OCI-LY3 (cell line): ENCODE results near the gene DTNA.

Experiments used
- H2AFZ ChIP-seq: fragments of 200-600, 300-600 bp; shearing (Covaris generic); 2 replicates; pipeline ENCODE4 v1.6.0; 2014; ENCODE audit warnings: antibody characterized with exemption, low read depth, low read length
- H3K27ac ChIP-seq: fragments of 200-600, 300-600 bp; sonication (generic); 2 replicates; pipeline ENCODE4 v1.5.1; 2014; ENCODE audit warnings: mild to moderate bottlenecking, low read length, moderate library complexity, mixed read lengths
- H3K27me3 ChIP-seq: fragments of 200-600, 300-600 bp; sonication (generic); 2 replicates; pipeline ENCODE4 v1.6.1; 2014; ENCODE audit warnings: low read depth, low read length, mixed read lengths
- H3K36me3 ChIP-seq: fragments of 200-600, 300-600 bp; sonication (generic); replicated peaks from 2 replicates; pipeline ENCODE3; 2014; ENCODE audit warnings: low read depth, low read length, mixed read lengths
- H3K4me1 ChIP-seq: fragments of 300-600, 200-600 bp; sonication (generic); 2 replicates; pipeline ENCODE4 v1.6.1; 2014; ENCODE audit warnings: low read length, mixed read lengths
- H3K4me2 ChIP-seq: fragments of 200-600, 300-600 bp; sonication (generic); 2 replicates; pipeline ENCODE4 v1.6.1; 2014; ENCODE audit warnings: low read length, mixed read lengths
- H3K4me3 ChIP-seq: fragments of 300-600, 200-600 bp; sonication (generic); 2 replicates; pipeline ENCODE4 v1.5.1; 2014; ENCODE audit warnings: antibody characterized with exemption, mild to moderate bottlenecking, low read length, moderate library complexity
- H3K79me2 ChIP-seq: fragments of 300-600, 200-600 bp; shearing (Covaris generic); 2 replicates; pipeline ENCODE4 v1.6.1; 2014; ENCODE audit warnings: mild to moderate bottlenecking, low read length, mixed read lengths
- H3K9ac ChIP-seq: fragments of 300-600, 200-600 bp; shearing (Covaris generic); 2 replicates; pipeline ENCODE4 v1.6.0; 2014; ENCODE audit warnings: mild to moderate bottlenecking, low read length, moderate library complexity
- H3K9me3 ChIP-seq: fragments of 200-600, 300-600 bp; shearing (Covaris generic); 2 replicates; pipeline ENCODE4 v1.6.1; 2014; ENCODE audit warnings: low read length, mixed read lengths; ENCODE audit not compliant: insufficient read depth
- H4K20me1 ChIP-seq: fragments of 200-600, 300-600 bp; sonication (generic); 2 replicates; pipeline ENCODE4 v1.6.1; 2016; ENCODE audit warnings: low read length, mixed read lengths; ENCODE audit not compliant: insufficient read depth
- EZH2phosphoT487 ChIP-seq: fragments of 200-600 bp; shearing (Covaris generic); IDR thresholded peaks from 2 replicates; pipeline ENCODE4 v1.6.1; 2018; ENCODE audit warnings: antibody characterized with exemption, mixed run types, low read depth
- TF ChIP-seq, protein P1 (sequence below): fragments of 200-600, 300-600 bp; sonication (generic); IDR thresholded peaks from 2 replicates; pipeline ENCODE4 v1.5.1; 2014; ENCODE audit warnings: antibody characterized with exemption, low read length, low read depth

Gene DTNA

DNA sequence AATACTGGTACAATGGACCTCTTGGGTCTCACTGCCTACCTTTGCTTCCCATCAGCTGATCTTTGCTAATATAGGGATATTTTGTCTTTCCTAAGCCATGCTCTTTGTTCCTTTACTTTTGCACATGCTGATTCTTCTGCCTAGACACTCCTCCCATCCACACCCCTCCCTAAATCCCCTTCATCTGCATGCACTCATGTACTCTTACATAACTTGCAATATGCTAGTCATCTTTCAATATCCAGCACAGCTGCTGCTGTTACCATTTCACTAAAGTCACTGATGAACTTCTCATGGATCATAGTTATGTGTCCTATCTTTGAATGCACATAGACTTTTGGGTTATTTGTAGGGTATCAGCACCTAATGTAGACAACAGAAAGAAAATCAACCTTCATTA, 18.5 kb upstream of the DTNA start:
- no peaks in the 10 kb centered on the region for H3K36me3 ChIP-seq
- no peaks in the 10 kb centered on the region for H3K79me2 ChIP-seq
- H4K20me1 ChIP-seq = no peaks in the 10 kb centered on the region
- H3K9me3 ChIP-seq = no peaks in the 10 kb centered on the region
- H3K4me2 ChIP-seq = no peak overlapping the region
- H3K4me3 ChIP-seq = no peak overlapping the region
- H2AFZ ChIP-seq = no peak overlapping the region
- no peak overlapping the region for H3K27ac ChIP-seq
- H3K27me3 ChIP-seq = no peaks in the 10 kb centered on the region
- no peaks in the 10 kb centered on the region for H3K4me1 ChIP-seq
- TF ChIP-seq EZH2phosphoT487 = no peak
- TF ChIP-seq, protein P1, sequence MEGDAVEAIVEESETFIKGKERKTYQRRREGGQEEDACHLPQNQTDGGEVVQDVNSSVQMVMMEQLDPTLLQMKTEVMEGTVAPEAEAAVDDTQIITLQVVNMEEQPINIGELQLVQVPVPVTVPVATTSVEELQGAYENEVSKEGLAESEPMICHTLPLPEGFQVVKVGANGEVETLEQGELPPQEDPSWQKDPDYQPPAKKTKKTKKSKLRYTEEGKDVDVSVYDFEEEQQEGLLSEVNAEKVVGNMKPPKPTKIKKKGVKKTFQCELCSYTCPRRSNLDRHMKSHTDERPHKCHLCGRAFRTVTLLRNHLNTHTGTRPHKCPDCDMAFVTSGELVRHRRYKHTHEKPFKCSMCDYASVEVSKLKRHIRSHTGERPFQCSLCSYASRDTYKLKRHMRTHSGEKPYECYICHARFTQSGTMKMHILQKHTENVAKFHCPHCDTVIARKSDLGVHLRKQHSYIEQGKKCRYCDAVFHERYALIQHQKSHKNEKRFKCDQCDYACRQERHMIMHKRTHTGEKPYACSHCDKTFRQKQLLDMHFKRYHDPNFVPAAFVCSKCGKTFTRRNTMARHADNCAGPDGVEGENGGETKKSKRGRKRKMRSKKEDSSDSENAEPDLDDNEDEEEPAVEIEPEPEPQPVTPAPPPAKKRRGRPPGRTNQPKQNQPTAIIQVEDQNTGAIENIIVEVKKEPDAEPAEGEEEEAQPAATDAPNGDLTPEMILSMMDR = no peak
- no peak overlapping the region for H3K9ac ChIP-seq

GRCh38 chr18:34694591-34695165, 15.4 kb upstream of the DTNA start:
- Histone ChIP-seq H3K4me3 (no peak overlapping the region), H3K79me2 (no peaks in the 10 kb centered on the region), H3K9ac (no peak overlapping the region), H3K4me2 (no peak overlapping the region), H3K9me3 (no peaks in the 10 kb centered on the region), H3K36me3 (no peaks in the 10 kb centered on the region), H3K27ac (no peak overlapping the region), H2AFZ (no peak overlapping the region), H3K4me1 (no peaks in the 10 kb centered on the region), H4K20me1 (no peaks in the 10 kb centered on the region), H3K27me3 (no peaks in the 10 kb centered on the region)
- TF ChIP-seq, protein P1 = no peak

DNA sequence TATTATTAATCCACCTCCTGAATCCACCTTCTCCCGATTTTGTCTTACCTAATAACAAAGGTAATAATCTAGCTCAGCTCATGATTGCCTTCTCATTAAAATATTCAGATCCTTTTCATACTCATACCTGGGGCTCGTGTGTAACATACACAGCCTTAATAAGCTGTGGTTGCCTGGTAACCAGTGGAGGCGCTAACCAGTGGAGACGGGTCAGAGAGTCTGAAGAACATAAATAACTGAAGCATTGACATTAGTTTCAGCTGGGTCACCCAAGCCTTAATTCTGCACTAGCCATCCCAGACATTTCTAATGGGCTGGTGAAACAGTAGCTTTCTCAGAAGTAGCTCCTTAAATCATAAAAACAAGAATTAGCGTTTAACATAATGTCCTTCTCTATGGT, 14.8 kb upstream of the DTNA start:
- Histone ChIP-seq H3K9me3 (no peaks in the 10 kb centered on the region), H3K79me2 (no peaks in the 10 kb centered on the region), H3K9ac (no peak overlapping the region), H2AFZ (no peak overlapping the region), H3K27ac (no peak overlapping the region), H3K27me3 (no peaks in the 10 kb centered on the region), H4K20me1 (no peaks in the 10 kb centered on the region), H3K4me3 (no peak overlapping the region), H3K4me2 (no peak overlapping the region), H3K36me3 (no peaks in the 10 kb centered on the region), H3K4me1 (no peaks in the 10 kb centered on the region)
- TF ChIP-seq, protein P1 = no peak
- no peak for TF ChIP-seq EZH2phosphoT487

DNA sequence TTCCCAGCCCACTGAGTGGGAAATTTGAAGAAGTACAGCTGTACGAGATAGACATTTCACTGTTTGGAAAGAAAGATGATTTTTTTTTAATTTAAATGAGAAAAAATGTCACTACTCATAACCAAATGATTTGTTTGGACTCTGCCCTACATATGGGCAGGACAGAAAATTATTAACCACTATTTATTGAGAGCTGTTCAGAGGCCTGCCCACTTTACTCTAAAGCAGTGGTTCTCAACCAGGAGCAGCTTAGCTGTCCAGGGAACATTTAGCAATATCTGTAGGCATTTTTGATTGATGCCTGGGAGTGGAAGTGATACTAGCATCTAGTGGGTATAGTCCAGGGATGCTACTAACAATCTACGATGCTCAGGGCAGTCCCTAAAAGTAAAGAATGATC, 13.4 kb upstream of the DTNA start:
- Histone ChIP-seq H3K27me3 (0 out of 2 replicates have a peak, but pooled peaks cover 3% of the 10 kb centered on the region), H2AFZ (no peak overlapping the region), H3K27ac (no peak overlapping the region), H3K9ac (no peak overlapping the region), H3K4me3 (no peak overlapping the region), H3K4me1 (no peaks in the 10 kb centered on the region), H4K20me1 (no peaks in the 10 kb centered on the region), H3K36me3 (no peaks in the 10 kb centered on the region), H3K4me2 (no peak overlapping the region), H3K9me3 (no peaks in the 10 kb centered on the region), H3K79me2 (no peaks in the 10 kb centered on the region)
- no peak for TF ChIP-seq EZH2phosphoT487
- TF ChIP-seq, protein P1 = no peak
